Limb (tissue), 2 donors: Measurements from ENCODE around the gene MYO9B.
"Not testable (repeated sequence)": the region's sequence is repeated elsewhere in the genome, so short reads cannot be mapped to it uniquely, and the experiment has no call there.

Experiments
- DNase-seq, 2 donors: peaks; one replicate each; pipeline ENCODE4 v3.0.0-alpha.2; 2016; ENCODE audit errors: extremely low spot score in 2 of 2

Gene MYO9B

GRCh38 chr19:17138937-17139598, 63.5 kb downstream of the MYO9B start:
- DNase-seq = no peak

DNA sequence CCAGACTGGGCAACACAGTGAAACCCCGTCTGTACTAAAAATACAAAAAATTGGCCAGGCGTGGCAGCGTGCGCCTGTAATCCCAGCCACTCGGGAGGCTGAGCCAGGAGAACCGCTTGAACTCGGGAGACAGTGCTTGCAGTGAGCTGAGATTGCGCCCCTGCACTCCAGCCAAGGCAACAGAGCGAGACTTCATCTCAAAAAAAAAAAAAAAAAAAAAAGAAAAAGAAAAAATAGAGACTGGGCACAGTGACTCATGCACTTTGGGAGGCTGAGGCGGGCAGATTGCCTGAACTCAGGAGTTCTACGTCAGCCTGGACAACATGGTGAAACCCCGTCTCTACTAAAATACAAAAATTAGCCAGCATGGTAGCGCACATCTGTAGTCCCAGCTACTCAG, 69.2 kb downstream of the MYO9B start:
- DNase-seq = not testable (repeated sequence)

DNA sequence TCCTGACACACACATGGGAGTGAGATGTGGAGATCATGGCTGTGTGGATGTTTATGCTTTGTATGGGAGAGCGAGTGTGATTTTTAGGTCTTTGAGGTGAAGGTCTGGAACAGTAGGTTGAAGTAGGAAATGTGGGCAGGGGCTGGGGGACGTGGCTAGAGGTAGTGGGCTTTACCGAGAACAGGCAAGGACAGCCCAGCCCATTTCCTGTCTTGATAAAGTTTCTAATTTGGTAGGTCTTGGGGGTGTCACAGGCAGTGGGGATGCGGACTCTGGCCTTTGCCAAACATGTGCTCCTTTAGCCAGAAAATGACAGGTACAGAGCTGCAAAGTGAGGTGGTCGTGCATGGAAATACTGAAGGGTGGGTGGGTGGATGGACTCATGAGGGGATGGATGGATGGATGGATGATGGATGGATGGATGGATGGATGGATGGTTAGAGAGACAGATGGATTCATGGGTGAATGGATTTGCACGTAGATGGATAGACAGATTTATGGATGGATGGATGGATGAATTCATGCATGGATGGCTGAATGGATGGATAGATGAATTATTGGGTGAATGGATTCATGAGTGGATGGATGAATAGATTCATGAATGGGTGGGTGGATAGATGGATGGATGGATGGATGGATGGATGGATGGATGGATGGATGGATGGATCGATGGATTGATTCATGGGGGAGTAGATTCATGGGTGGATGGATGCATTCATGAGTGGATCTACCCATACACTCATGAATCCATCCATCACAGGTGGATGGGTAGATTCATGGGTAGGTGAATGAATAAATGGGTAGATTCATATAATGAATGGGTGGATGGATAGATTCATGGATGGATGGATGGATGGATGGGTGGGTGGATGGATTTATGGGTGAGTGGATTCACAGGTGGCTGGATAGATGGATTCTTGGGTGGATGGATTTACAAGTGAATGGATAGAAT, 70.2 kb downstream of the MYO9B start:
- DNase-seq = no peak

GRCh38 chr19:17148130-17148529, 72.6 kb downstream of the MYO9B start:
- no peak for DNase-seq

DNA sequence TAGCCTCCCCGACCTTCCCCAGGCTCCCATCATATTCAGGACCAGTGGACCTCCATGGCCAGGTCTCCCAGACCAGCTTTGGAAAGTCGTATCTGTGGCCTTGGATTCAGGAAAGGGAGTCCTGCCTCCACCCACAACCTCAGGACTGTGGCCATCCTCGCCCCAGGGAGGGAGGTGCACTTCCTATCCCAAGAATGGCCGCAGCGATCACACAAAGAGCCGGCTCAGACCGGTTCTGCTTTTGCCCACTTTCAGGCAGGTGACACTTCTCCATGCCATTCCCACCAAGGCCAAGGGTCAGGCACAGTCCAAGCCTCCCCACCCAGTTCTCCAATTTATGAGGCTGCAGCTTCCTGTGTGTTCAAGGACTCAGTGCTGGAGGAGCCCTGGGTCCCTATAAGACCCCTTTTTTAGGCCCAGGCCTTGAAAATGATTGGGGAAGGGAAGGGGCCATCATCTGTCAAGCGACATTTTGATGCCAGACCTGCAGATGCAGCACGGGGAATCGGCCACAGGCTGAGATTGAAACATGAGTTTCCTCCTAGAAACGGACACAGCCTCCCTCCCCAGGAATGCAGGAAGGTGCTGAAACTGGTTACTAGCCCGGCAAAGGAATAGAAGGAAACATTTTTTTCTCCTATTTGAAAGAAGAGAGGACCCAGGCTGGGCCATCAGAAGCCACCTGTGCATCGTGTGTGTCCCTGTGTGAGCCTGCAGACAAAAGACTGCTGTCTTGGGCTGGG, 74.0 kb downstream of the MYO9B start:
- DNase-seq = no peak

DNA sequence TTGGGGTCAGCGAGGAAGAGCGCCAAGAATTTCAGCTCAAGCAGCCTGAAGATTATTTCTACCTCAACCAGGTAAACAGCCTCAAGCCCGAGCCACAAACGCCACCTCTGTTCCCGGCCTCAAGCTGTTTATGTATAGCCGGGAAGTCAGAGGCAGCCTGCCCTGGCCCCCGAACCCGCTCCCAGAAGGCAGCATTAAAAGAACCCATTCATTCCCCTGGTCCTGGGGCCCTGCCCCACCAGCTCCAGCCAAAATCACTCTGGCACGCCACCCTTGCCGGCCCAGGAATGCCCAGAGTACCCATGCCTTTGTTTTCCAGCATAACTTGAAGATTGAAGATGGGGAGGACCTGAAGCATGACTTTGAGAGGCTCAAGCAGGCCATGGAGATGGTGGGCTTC, 78.4 kb downstream of the MYO9B start:
- DNase-seq = no peak

DNA sequence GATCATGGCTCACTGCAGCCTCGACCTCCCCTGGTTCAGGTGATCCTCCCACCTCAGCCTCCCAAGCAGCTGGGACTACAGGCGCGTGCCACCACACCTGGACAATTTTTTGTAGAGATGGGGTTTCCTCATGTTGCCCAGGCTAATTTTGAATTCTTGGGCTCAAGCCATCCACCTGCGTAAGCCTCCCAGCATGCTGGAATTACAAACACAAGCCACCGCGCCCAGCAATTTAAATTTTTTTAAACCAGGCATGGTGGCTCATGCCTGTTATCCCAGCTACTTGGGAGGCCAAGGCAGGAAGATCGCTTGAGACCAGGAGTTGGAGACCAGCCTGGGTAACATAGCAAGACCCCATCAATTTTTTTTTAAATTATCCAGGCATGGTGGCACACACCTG, 79.7 kb downstream of the MYO9B start:
- no peak for DNase-seq

DNA sequence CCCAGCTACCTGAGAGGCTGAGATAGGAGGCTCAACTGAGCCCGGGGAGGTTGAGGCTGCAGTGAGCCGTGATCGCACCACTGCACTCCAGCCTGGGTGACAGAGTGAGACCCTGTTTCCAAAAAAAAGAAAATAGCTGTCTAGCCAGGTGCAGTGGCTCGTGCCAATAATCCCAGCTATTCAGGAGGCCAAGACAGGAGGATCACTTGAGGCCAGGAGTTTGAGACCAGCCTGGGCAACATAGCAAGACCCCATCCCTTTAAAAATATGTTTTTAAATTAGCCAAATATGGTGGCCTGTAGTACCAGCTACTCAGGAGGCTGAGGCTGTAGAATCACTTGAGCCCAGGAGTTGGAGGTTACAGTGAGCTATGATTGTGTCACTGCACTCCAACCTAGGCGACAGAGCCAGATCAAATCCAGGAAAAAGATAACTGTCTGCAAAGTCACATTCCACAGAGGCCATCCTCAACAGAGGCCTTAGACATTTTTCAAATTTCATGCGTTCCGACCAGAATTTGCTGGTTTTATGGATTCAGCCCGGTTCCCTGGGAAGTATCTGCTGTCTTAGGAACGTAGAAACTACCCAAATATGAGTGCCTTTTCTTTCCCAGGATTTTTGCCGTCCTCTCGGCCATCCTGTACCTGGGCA, 80.8 kb downstream of the MYO9B start:
- DNase-seq = no peak

- no peak for DNase-seq
These were observed 81.3 kb downstream of the MYO9B start for GRCh38 chr19:17156947-17157302.

GRCh38 chr19:17158584-17158983, 83.0 kb downstream of the MYO9B start:
- no peak for DNase-seq

DNA sequence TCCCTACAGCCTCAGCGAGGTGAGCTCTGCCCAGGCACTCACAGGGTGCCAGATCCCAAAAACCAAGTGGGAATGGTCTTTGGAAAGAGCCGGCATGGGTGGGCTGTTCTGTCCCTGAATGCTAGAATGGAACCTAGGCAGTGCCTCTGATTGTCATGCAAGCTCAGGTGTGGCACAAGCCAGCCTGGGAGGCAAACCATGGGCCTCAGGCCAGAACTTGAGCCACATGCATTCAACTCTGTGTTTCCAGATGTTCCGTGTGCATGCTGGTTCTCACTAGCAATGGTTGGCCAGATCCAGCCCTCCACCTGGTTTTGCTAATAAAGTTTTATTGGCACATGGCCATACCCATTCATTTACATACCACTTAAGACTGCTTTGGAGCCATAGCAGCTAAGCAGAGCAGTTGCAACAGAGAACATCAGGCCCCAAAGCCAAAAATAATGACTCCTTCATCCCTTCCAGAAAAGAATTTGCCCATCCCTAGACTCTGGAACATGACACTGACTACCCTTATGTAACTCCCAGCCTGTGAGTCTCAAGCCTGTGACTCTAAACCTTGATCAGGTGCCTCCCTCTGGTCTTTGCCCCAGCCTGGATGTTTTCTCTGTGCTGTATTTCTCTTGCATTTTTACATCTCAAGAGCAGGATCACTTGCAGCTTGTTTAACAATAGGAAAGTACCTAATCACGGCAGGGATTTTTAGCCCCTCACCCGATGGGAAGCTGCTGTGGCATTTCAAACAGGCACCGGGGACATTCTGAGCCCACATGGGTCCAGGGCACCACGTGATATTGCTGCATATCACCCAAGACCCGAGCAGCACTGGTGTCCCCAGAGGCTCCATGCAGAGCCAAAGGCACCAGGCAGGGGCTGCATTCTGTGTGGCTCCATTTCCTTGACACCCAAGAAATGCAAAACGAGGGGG, 84.2 kb downstream of the MYO9B start:
- no peak for DNase-seq

- DNase-seq = no peak
These were observed 85.3 kb downstream of the MYO9B start for GRCh38 chr19:17160908-17161307.

- DNase-seq = not testable (repeated sequence)
These were observed 86.6 kb downstream of the MYO9B start for GRCh38 chr19:17162131-17162530.

DNA sequence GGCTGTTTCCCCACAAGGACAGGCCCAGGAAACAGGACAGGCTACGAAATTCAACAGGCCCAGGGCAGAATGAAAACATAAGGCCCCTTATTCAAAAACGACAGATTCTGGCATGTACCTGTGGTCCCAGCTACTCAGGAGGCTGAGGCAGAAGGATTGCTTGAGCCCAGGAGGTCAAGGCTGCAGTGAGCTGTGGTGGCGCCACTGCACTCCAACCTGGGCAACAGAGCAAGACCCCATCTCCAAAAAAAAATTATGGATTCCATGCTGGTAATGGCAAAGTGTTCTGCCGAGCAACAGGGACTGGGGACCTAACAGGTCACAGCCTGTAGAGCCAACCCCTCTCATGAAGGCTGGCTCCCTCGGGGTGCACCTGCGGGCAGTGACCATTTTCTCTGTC, 87.0 kb downstream of the MYO9B start:
- DNase-seq = no peak

- DNase-seq = no peak
These were observed 88.1 kb downstream of the MYO9B start for GRCh38 chr19:17163652-17164051.

- no peak for DNase-seq
These were observed 89.1 kb downstream of the MYO9B start for GRCh38 chr19:17164639-17165038.

- no peak for DNase-seq
These were observed 90.1 kb downstream of the MYO9B start for GRCh38 chr19:17165715-17166114.

DNA sequence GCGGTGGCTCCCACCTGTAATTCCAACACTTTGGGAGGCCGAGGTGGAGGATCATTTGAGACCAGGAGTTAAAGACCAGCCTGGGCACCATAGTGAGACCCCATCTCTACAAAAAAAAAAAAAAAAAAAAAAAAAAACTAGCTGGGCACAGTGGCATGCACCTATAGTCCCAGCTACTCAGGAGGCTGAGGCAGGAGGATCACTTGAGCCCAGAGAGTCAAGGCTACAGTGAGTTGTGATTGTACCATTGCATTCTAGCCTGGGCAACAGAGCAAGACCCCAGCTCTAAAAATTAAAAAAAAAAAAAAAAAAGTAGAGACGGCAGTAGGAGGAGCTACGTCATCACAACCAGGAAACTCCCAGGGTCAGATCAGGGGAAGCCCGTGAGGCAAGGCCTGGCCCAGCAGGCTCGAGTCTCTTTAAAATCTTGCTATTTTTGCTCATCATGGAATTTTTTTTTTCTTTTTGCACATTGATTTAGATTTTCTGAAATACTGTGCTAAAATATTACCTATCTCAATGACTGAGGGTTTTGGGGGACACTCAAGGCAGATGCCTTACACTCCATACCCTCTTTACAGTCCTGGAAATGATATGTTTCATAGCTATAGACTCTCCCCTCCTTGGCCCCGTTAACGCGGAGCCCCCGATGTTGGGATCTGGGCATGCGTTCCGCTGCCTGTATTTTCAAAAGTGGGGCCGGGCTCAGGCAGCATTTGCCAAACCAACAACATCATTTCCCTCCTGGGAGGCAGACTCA, 95.1 kb downstream of the MYO9B start:
- no peak for DNase-seq

DNA sequence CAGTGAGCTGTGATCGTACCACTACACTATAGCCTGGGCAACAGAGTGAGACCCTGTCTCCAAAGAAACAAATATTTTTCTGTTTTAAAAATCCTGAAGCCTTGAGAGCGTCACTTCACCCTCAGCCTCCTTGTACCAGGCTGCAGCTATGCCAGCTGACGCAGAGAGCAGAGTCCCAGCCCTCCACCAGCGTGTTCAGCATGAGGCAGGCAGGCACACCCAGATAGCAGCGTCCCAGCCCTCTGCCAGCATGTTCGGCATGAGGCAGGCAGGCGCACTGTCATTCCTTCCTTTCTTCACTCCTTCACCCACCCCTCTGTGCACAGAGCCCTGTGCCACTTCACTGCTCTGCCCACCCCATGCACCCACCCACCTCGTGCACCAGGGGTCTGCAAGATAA, 96.3 kb downstream of the MYO9B start:
- DNase-seq = no peak
